Activated naive CD8-positive, alpha-beta T cell treated with anti-CD3 and anti-CD28 coated beads for 36 hours (primary cell): Measurements from ENCODE around the gene C1orf94. TPM values are rescaled to one million over a fixed set of nuclear protein-coding genes. Genes with fewer than 3 reads are reported as not detected.

Experiments used
- DNase-seq: peaks from one replicate; pipeline ENCODE4 v3.0.0; 2021
- H3K27ac Mint-ChIP-seq: one replicate; pipeline ENCODE4 v1.8.0; 2022; ENCODE audit warnings: mild to moderate bottlenecking, moderate library complexity, mixed read lengths
- H3K27me3 Mint-ChIP-seq: one replicate; pipeline ENCODE4 v1.8.0; 2022; ENCODE audit warnings: mild to moderate bottlenecking, mixed read lengths
- H3K36me3 Mint-ChIP-seq: one replicate; pipeline ENCODE4 v1.8.0; 2021; ENCODE audit warnings: mild to moderate bottlenecking, mixed read lengths
- H3K4me1 Mint-ChIP-seq: one replicate; pipeline ENCODE4 v1.8.0; 2021; ENCODE audit warnings: mixed read lengths
- H3K4me3 Mint-ChIP-seq: one replicate; pipeline ENCODE4 v1.8.0; 2022; ENCODE audit warnings: mild to moderate bottlenecking, moderate library complexity, mixed read lengths
- H3K9me3 Mint-ChIP-seq: one replicate; pipeline ENCODE4 v1.8.0; 2022; ENCODE audit warnings: mixed read lengths
- total RNA-seq, 2 experiments: library from RNA; stranded (reverse); gene quantifications; one replicate each; pipeline ENCODE4 v1.2.3, GENCODE V29; 2021

Gene C1orf94
- total RNA-seq, 2 experiments from 2014 or later: not detected

- H3K9me3 Mint-ChIP-seq: peaks cover 7% of the 10 kb centered on the region
- H3K4me1 Mint-ChIP-seq: peaks cover 8% of the 10 kb centered on the region
- DNase-seq: no peak
- H3K27ac Mint-ChIP-seq: no peak overlapping the region
- peaks cover 43% of the 10 kb centered on the region for H3K27me3 Mint-ChIP-seq
- H3K36me3 Mint-ChIP-seq: no peaks in the 10 kb centered on the region
- H3K4me3 Mint-ChIP-seq: no peak overlapping the region
These were observed 10.2 kb downstream of the C1orf94 start for GRCh38 chr1:34186741-34187494.

DNA sequence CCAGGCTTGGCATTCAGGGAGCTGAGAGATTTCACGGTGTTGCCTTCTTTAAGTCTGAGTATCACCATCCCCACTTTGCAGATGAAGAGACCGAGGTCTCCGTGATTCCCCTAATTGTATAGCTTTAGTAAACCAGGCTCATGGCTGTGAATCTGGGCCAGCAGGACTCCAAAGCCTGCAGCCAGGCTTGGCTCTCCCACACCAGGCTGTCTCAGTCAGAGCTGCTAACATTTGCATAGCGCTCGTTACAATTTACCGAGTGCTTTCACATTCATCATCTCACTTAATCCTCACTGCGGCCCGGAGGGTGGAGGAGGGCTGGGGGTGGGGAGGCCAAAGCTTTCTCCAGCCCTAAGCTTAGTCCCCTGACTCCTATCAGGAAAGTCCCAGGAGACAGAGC lies 11.7 kb downstream of the C1orf94 start:
- peaks cover 8% of the 10 kb centered on the region for H3K4me1 Mint-ChIP-seq
- no peaks in the 10 kb centered on the region for H3K36me3 Mint-ChIP-seq
- DNase-seq: no peak

GRCh38 chr1:34188985-34189384 lies 12.3 kb downstream of the C1orf94 start:
- Mint-ChIP-seq H3K4me3 (no peak overlapping the region), H3K4me1 (peaks cover 8% of the 10 kb centered on the region), H3K9me3 (peaks cover 7% of the 10 kb centered on the region), H3K27ac (no peak overlapping the region), H3K36me3 (no peaks in the 10 kb centered on the region), H3K27me3 (peaks cover 38% of the 10 kb centered on the region)
- no peak for DNase-seq

More for the DNA sequence above, 11.7 kb downstream of the C1orf94 start:
- H3K27ac Mint-ChIP-seq: no peak overlapping the region
- no peak overlapping the region for H3K4me3 Mint-ChIP-seq
- peaks cover 38% of the 10 kb centered on the region for H3K27me3 Mint-ChIP-seq
- peaks cover 7% of the 10 kb centered on the region for H3K9me3 Mint-ChIP-seq

DNA sequence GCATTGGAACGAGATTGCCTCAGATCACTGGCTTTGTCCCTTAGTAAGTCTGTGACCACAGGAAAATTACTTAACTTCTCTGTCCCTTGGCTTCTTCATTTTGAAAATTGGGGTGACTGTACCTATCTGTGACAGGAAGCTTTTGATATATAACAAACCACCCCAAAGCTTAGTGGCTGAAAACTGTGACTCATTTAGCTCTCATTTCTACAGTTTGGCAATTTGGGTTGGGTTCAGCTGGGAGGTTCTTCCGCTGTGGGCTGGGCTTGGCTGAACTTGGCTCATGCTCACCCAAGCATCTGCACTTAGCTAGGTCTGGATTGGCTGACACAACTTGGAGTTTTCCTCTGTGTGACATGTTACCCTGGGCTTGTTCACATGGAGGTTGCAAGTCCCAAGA lies 14.0 kb downstream of the C1orf94 start:
- H3K27me3 Mint-ChIP-seq: peaks cover 37% of the 10 kb centered on the region
- no peak overlapping the region for H3K4me3 Mint-ChIP-seq
- H3K27ac Mint-ChIP-seq: no peak overlapping the region
- DNase-seq: no peak
- no peaks in the 10 kb centered on the region for H3K36me3 Mint-ChIP-seq
- H3K9me3 Mint-ChIP-seq: peaks cover 7% of the 10 kb centered on the region
- H3K4me1 Mint-ChIP-seq: peaks cover 8% of the 10 kb centered on the region

GRCh38 chr1:34192621-34193020 lies 15.9 kb downstream of the C1orf94 start:
- no peak overlapping the region for H3K4me3 Mint-ChIP-seq
- H3K4me1 Mint-ChIP-seq: peaks cover 8% of the 10 kb centered on the region
- no peaks in the 10 kb centered on the region for H3K36me3 Mint-ChIP-seq
- peaks cover 19% of the 10 kb centered on the region for H3K27me3 Mint-ChIP-seq
- H3K9me3 Mint-ChIP-seq: peaks cover 7% of the 10 kb centered on the region
- no peak overlapping the region for H3K27ac Mint-ChIP-seq
- no peak for DNase-seq

DNA sequence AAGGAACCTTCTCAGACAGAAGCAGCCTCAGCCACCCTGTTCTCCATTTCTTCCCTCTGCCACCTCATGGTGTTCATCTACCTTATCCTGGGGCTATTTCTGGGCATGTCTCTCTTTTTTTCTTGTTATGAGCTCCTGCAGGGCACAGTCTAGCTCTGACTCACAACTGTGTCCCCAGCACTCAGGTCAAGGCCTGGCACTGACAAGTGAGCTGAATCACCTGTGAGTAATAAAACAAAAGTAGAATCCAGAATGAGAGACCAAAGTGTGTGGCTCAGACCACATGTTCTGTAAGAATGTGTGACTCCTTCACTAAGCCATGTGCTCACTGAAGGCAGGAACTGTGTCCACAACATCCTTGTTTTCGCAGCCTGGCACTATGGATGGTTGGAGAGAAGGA lies 23.2 kb downstream of the C1orf94 start:
- Mint-ChIP-seq H3K4me3 (no peak overlapping the region), H3K27me3 (peaks cover 4% of the 10 kb centered on the region), H3K36me3 (no peaks in the 10 kb centered on the region), H3K4me1 (no peaks in the 10 kb centered on the region), H3K27ac (no peak overlapping the region), H3K9me3 (no peaks in the 10 kb centered on the region)
- no peak for DNase-seq

DNA sequence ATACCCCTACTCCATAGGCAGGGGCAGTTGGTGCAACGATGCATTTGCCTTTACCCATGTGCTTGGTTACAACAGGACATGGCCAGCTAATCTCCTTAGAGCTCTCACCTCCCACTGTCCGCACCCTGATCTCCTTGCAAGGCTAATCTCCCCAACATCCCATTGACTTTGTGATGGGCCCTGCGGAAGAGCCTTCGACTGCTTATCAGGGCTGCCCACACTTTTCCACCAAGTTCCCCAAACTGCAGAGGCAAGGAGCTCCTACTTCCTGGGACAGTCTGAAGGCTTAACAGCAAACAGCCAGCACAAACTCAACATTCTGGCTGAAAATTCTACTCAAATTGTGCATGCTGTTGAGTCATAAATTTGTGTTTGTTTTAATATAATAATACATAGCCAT lies 36.0 kb downstream of the C1orf94 start:
- H3K4me3 Mint-ChIP-seq: no peak overlapping the region
- H3K27ac Mint-ChIP-seq: no peak overlapping the region
- DNase-seq: no peak
- H3K27me3 Mint-ChIP-seq: peaks cover 4% of the 10 kb centered on the region
- H3K9me3 Mint-ChIP-seq: no peaks in the 10 kb centered on the region
- H3K36me3 Mint-ChIP-seq: no peaks in the 10 kb centered on the region
- no peaks in the 10 kb centered on the region for H3K4me1 Mint-ChIP-seq

DNA sequence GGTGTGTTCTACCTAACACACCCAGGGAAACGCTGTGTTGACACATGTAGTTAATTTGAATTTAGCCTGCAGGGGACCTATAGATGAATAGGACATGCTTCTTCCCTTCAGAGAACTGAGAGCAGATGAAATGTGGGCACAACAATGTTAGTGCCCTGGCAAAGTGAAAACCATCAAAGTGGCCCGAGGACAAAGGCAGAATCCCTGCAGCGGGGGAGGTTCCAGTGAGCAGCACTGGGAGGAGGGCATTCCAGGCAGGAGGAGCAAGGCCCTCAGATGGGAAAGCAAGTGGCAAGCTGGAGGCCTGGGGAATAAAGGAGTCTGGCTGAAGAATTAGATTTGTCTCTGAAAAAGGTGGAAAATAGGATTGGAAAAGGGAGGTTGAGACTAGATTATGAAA lies 37.2 kb downstream of the C1orf94 start:
- Mint-ChIP-seq H3K36me3 (no peaks in the 10 kb centered on the region), H3K27me3 (peaks cover 4% of the 10 kb centered on the region), H3K4me1 (no peaks in the 10 kb centered on the region), H3K27ac (no peak overlapping the region), H3K4me3 (no peak overlapping the region), H3K9me3 (no peaks in the 10 kb centered on the region)
- no peak for DNase-seq

GRCh38 chr1:34231441-34231840 lies 54.7 kb downstream of the C1orf94 start:
- no peak overlapping the region for H3K27ac Mint-ChIP-seq
- peaks cover 1% of the 10 kb centered on the region for H3K9me3 Mint-ChIP-seq
- H3K36me3 Mint-ChIP-seq: no peaks in the 10 kb centered on the region
- DNase-seq: no peak
- H3K4me3 Mint-ChIP-seq: no peak overlapping the region
- no peaks in the 10 kb centered on the region for H3K4me1 Mint-ChIP-seq
- peaks cover 12% of the 10 kb centered on the region for H3K27me3 Mint-ChIP-seq

DNA sequence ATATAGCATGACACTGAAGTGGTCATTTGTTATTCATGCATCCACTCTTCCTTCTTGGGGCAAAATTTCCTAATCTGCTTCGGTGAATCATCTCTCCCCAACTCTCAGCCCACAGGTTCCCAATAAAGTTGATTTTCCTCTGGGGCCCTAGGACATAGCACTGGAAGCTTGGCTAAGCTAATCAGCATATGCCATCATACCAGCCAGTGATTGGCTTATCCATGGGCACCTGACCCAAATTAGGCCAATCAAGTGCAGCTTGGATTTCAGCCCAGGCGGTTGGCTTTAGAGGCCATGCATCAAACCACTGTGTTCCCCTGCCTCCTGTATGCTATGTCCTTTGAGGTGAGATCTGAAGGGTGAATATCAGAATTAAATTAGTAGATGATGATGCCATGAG lies 58.9 kb downstream of the C1orf94 start:
- H3K4me3 Mint-ChIP-seq: no peak overlapping the region
- H3K9me3 Mint-ChIP-seq: peaks cover 10% of the 10 kb centered on the region
- H3K27me3 Mint-ChIP-seq: peaks cover 3% of the 10 kb centered on the region
- no peaks in the 10 kb centered on the region for H3K36me3 Mint-ChIP-seq
- no peak overlapping the region for H3K27ac Mint-ChIP-seq
- no peak for DNase-seq
- H3K4me1 Mint-ChIP-seq: no peaks in the 10 kb centered on the region

- Mint-ChIP-seq H3K36me3 (no peaks in the 10 kb centered on the region), H3K27ac (no peak overlapping the region), H3K27me3 (peaks cover 3% of the 10 kb centered on the region), H3K4me1 (no peaks in the 10 kb centered on the region), H3K9me3 (peaks cover 10% of the 10 kb centered on the region), H3K4me3 (no peak overlapping the region)
- DNase-seq: no peak
These were observed 59.4 kb downstream of the C1orf94 start for GRCh38 chr1:34236089-34236488.

- no peak overlapping the region for H3K27ac Mint-ChIP-seq
- H3K36me3 Mint-ChIP-seq: no peaks in the 10 kb centered on the region
These were observed 60.6 kb downstream of the C1orf94 start for GRCh38 chr1:34237151-34237815.

DNA sequence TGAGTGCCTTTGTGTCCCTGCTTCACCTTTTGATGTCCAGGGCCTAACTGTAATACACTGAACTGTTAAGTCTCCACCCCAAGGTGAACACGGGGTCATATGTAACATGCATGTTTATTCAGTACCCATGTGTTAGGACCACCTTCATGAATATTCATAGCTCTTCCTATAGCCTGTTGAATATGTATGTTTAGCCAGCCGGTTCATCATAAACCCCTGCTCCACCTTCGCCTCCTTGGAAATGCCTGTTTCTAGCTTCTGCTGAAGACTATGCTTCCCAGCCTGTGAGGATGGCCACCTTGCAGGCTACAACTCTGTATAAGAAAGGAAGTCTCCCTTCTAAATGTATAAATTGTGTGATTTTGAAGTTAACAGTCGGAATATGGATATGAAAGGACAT lies 69.3 kb downstream of the C1orf94 start:
- Mint-ChIP-seq H3K36me3 (no peaks in the 10 kb centered on the region), H3K9me3 (no peaks in the 10 kb centered on the region), H3K4me3 (no peak overlapping the region), H3K27me3 (peaks cover 30% of the 10 kb centered on the region), H3K27ac (no peak overlapping the region), H3K4me1 (no peaks in the 10 kb centered on the region)
- DNase-seq: no peak

More at GRCh38 chr1:34237151-34237815, 60.6 kb downstream of the C1orf94 start:
- peaks cover under 1% of the 10 kb centered on the region for H3K27me3 Mint-ChIP-seq
- no peak for DNase-seq
- H3K4me3 Mint-ChIP-seq: no peak overlapping the region
- H3K4me1 Mint-ChIP-seq: no peaks in the 10 kb centered on the region
- H3K9me3 Mint-ChIP-seq: peaks cover 10% of the 10 kb centered on the region

- Mint-ChIP-seq H3K27me3 (peaks cover 25% of the 10 kb centered on the region), H3K4me1 (no peaks in the 10 kb centered on the region), H3K27ac (no peak overlapping the region), H3K9me3 (no peaks in the 10 kb centered on the region), H3K36me3 (no peaks in the 10 kb centered on the region), H3K4me3 (no peak overlapping the region)
- no peak for DNase-seq
These were observed 73.6 kb downstream of the C1orf94 start for GRCh38 chr1:34250342-34250741.

DNA sequence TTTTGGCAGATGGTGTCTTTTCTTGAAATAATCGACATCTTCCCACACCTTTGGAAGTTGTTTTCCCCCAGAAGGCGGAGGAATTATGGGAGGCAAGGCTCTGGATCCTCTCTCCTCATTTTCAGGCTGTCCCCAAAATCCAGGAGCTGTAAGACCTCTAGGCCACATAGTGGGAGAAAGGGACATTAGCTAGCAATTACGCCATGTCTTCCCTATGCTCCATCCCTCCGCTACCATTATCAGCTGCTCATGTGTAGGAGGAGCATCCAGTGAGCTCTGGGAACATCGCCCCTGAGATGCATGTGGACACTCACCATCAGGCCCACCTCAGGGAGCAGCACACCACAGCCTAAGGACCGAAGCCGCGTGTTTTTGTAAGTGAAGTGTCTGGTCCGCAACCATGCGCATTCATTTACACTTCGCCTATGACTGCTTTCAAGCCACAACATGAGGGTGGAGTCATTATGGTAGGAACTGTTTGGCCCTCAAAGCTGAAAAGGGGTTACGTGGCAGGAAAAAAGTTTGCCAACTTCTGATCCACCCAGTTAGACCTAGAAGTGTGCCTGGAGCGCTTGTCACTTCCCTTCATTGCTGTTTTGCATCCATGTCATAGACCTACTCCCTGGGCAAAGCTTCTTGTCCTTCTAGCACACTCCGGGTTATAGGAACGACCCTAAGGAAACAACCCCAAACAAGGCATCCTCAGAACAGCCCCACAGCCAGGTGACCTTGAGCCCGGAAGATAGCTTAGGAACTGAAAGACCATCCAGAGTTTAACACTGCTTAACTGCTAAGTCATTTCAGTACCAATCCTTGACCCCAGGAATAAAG lies 85.5 kb downstream of the C1orf94 start:
- H3K4me1 Mint-ChIP-seq: no peaks in the 10 kb centered on the region
- no peak for DNase-seq

More for the DNA sequence above, 85.5 kb downstream of the C1orf94 start:
- peaks cover 23% of the 10 kb centered on the region for H3K27me3 Mint-ChIP-seq
- no peaks in the 10 kb centered on the region for H3K36me3 Mint-ChIP-seq
- no peak overlapping the region for H3K27ac Mint-ChIP-seq
- H3K4me3 Mint-ChIP-seq: no peak overlapping the region
- no peaks in the 10 kb centered on the region for H3K9me3 Mint-ChIP-seq
